ENCODE measurements around the gene GBGT1.

The GBGT1 gene

DNA sequence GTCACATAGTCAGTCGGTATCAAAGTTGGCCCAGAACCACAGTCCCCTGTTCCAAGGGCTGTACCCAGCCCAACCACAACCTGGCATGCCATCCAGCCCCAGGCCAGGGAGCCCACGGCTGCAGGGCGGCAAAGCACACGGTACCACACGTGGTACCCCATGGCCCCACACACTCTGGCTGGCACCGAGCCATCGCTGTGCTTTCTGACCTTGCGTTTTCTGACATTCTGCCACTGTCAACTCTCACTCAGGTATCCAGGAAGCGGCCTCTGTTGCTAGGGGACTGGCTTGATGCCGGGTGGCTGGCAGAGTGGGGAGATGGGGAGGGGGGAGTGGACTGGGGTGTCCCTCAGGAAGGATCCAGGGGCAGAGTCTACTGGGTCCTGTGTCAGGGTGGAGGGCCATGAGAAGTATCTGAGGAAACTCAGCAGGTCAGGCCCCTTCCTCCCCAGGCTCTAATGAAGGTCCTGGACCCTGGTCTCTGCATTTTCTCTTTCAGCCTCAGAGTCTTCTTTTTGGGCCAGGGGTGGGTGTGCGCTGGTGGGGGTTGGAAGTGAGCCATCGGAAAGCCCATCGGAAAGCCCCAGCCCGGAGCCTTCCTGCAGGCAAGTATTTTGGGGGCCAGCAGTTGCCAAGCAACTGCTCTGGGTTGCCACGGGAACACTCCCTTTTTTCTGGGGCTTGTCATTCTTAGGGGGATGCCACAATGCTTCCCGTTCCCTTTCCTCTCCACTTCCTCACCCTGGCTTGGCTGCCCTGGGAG is 21.7 kb downstream of the GBGT1 start:
- peak; percentile 95 for DNase-seq

DNA sequence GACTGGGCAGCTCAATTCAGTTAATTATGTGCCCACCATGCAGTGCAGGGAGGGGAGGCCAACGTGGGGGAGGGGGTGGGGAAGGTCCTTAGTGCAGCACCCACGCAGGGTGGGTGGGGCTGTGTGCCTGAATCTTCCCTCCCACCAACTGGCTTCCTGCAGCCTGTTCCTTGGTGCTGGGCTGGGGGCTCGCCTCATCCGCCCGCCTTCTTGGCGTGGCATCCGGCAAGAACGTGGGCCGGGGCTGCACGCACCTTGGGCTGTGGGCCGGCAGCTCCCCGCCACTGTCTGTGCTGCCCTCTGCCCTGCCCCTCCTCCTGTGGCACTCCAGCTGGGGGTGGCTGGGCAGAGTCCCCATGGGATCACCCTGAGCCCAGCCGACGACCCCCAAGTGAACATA is 23.1 kb downstream of the GBGT1 start:
- no peak for DNase-seq

DNA sequence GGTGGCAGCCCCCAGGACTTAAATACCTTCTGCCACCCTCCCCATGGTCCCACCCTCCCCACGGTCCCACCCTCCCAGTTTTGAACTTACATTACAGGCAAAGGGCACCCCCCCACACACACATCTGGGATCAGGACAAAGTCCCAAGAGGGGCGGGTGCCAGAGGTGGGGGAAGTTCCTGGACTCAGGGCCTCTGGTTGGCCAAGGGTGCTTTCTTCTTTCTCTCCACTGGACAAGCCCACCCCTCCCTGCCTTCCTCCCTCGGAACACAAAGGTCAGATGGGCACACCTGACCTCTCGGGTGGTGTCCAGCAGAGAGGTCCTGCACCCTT is 23.6 kb downstream of the GBGT1 start:
- no peak for DNase-seq

DNA sequence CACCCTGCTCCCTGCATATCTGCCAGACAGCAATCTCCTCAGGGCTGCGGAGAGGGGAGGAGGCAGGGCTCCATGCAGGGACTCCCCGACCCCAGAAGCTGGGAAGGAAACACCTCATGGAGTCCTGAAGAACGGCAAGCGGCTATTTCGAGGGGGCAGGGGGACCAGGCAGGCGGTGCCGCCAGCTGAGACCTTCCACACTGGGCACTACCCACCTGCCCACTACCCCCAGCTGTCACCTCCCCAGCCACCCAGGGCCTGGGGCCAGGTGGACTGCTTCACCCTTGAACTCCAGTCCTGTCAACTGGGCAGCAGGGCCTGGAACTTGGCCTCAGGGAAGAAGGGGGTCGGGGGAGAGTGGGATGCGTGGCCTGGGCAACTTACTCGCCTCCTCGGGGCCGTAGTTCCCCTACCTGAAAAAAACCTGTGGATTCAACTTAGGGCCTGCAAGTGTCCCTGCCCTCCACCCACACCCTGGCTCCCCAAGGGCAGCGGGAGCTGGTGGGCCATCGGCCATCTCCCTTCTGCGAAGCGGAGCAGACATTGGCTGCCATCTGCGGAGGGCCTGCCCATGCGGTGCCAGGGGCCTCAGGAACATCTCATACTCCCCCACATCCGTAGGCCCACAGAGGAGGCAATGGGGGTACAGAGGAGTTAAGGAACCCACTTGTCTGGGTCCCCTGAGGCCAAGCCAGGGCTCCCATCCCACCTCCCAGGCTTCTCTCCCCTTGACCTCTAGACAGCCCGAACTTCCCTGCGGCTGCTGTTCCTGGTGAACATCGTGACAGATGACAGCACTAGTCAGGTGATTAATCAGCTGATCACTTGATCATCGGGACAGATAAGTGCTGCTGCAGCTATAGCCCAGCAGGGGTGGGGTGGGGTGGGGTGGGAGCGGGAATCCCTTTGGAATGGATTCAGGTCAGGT is 24.2 kb downstream of the GBGT1 start:
- DNase-seq, result no peak

DNA sequence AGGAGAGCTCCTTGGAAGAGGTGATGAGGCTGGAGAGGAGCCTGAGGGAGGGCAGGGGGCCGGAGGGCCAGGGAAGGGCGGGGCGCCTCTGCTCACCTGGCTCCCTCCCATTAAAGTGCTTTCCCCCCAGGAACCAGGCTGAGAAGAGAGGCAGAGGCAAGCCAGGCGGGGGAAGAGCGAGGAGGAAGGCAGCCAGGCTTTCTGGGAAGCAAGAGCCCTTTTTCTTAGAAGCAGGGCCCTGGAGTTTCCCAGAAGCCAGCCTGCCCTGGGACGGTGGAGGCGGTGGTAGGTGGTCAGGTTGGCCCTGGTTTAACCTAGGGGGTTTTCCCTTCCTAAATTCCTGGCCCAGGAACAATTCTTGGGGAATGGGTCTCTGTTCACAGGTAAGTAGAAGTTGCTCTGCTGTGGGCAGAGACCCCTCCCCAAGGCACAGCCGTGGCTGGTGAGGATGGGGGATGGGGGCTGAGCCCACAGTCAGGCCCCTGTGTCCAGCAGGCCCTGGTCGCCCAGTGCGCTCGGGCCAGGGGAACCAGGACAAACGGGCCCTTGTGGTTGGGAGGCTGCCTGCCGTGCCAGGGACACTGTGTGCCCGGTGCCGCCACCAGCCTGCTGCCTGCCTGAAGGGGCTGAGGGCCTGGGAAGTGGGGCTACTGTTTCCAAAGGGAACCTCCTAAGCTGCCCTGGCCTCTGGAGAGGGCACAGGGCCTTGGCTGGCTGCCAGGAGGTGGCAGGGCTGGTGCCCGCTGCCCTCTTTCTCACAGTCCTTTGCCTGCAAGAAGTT is 26.1 kb downstream of the GBGT1 start:
- DNase-seq, result no peak

DNA sequence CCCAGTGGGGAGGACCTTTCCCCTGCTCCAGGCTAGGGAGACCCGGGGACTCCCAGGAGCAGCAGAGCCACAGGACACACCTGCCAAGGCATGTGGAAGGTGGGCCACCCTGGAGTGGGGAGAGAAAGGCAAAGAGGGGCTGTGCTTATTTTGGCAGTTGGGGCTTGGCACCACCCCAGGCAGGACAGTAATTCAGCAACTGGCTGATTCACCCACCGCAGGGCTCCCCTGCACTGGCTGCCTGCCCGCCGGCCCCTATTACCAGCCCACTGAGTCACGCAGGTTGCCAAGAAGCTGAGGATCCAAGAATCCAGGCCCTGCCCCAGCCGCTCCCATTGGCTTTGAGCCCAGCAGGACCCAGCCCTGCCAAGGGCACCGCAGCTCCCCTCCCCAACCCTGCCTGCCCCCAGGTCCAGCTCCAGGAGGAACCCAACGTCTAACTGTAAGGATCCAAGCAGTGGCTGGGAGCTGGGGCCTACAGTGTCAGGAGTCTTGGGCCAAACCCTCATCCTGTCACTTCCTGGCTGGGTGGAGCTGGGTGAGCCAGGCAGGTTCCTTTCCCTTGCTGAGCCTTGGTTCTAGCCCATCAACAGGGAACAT is 28.5 kb downstream of the GBGT1 start:
- DNase-seq, result peak; percentile 88

DNA sequence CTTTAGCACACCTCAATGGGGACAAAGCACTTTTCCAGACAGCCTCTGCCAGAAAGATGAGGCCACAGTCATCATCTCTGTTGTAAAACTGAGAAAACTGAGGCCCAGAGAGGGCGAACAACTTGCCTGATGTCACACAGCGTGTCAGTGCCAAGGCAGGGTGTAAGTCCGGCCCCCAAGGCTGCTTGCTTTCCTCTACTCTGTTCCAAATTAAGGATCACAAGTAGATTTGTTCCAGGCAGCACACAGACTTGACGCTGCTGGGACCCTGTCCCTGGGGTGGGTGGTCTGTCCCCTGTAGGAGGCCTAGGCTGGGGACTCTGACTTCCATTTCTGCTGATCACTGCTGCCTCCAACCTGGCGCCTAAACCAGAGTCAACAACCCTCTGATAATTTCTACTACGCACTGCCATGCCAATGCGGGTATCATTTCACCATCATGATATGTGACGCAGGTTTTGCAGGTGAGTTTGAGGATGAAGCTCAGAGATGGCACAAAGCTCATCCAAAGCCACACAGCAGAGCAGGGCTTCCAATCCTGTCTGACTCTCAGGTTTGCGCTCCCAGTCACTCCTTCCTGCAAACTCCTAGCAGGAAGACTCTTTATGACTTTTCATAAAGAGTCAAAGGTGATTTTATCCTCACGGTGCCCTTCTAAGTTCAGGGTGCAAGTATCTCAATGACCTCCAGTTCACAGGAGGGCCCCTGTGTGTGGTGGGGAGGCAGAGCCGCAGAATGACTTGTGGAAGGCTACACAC is 29.1 kb downstream of the GBGT1 start:
- DNase-seq, result no peak

DNA sequence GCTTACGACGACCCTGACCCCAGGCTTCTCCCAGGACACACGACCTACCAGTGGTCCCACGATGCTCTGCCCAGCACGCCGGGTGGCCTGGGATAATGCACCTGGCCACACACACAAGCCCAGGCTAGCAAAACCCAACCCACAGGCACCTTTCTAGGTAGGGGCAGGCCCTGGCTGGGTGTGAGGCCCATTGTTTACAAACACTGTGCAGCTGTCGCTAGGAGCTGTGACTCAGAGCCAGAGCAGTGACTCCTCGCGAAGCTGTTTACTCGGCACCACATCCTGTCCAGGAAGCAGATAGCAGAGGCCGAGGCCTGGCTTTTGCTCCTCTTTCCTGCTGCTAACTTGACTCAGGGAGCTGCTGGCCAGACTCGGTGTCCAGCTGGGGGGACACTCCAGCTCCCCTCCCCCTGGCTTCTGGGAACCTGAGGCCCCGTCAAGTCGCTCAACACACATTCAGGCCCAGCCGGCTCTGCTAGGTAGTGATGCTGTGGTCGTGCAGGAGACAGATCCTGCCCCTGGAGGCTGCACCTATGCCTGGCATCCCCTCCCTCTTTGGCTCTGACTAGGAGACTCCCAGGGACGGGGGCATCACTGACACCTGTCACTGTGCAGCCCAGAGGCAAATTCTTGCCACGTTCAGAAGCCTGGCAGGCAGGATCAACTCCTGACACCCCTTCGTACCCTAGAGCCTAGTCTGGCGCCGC is 29.9 kb downstream of the GBGT1 start:
- peak; percentile 98 for DNase-seq

DNA sequence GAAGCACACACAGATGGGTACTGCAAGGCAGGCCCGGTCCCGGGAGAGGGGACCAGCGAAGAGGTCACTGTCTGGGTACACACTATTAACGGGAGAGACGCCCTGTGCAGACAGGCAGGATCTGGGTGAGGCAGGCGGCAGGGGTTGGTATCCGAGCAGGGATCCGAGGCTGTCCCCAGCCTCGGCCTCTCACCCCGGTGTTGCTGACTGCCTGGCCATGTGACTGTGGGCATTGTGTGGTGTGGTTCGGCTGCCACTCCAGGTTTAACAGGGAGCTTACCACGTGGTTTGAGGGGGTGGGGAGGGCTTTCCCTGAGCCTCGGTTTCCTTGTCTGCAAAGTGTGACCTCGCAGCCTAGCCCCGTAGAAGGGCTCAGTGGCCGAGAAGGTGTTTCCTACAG is 31.5 kb downstream of the GBGT1 start:
- DNase-seq, result no peak

DNA sequence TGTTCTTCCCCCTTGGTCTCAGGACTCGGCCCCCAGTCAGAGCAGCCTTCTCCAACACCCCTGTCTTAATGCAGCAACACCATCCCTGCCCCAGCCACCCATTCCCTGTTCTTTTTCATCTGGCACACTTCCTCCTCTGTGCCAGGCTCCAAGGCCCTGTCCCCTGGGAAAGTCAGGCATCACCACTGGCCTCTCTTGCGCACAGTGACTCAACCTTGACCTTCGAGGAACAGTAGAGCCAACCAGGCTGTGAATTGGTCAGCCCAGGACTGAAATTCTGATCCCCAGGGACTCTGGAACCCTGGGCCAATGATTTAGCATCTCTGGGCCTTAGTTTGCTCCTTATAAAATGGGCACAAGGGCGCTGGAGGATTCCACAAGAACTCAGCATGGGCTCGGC is 32.2 kb downstream of the GBGT1 start:
- DNase-seq, result no peak

DNA sequence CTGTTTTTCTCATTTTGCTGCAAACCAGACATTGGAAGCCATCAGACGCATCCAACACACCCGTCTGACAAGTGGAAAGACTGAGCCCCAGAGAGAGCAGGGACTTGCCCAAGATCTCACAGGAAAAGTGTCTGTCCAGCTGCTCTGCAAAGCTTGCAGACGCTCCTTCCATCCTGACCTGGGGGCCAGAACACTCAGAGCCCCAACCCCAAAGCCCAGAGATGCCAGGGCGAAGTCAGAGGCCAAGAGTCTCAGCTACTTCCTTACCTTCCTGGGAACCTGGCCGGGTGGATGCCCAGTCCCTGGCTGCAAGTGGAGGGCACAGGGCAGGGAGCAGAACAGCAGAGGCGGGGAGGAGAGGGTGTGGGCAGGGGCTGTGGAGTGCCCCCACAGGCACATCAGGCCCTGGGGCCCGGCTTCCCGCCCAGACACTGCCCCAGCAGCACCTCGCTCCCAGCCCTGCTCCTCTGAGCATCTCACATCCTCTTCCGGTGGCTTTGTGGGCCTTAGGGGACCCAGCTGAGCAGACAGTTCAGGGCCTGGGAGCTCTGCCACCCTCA is 32.9 kb downstream of the GBGT1 start:
- peak; percentile 81 for DNase-seq

DNA sequence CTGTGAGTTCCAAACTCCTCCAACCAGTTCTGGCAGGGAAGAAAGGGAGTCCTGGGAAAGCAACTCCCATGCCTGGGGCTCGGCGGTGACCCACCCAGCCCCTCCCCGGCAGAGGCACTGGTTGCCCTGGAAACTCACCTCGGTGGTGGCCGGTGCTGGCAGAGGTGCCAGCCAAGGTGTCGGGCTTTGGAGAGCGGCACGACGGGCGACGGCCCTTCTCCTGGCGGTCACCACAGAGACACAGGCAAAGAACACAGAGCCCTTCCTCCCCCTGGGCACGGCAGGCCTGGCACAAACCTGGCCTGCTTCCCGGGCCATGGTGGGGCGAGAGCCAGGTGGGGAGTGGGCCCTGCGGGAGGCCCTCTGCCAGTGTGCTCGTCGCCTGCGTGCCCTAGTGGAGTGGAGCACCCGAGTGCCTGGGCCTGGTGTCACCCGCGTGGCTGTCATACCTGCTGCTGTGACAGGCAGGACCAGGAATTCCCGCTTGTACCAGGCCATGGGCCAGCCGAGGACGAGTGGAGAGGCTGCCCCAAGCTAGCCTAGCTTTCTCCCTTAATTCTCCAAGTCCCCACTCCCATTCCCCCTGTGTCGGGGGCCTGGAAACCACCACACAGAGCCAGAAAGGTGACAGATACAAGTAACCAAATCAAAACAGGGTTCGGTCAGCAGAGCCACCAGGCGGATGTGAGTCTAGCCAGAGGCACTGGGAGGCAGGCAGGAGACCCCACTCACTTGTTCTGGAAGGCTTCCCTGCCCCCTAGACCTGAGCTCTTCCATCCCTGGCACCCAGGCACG is 34.5 kb downstream of the GBGT1 start:
- peak; percentile 41 for DNase-seq

DNA sequence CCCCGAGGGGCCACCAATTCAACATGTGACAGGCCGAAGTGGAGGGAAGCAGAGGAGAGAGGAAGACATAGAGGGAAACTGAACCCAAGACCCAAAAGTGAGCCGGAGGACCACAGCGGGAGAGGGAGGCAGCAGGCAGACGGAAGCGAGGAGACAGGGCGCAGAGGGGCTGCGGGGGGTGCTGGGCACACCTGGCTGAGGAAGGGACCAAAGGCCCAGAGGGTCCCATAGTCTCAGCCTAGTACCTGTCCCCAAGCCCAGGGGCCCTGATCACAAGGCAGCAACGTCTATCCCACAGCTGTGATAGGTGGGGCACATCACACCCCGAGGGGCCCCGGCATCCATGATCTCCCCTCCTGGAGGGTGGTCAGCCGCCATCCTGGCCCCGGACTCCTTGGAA is 35.6 kb downstream of the GBGT1 start:
- no peak for DNase-seq

DNA sequence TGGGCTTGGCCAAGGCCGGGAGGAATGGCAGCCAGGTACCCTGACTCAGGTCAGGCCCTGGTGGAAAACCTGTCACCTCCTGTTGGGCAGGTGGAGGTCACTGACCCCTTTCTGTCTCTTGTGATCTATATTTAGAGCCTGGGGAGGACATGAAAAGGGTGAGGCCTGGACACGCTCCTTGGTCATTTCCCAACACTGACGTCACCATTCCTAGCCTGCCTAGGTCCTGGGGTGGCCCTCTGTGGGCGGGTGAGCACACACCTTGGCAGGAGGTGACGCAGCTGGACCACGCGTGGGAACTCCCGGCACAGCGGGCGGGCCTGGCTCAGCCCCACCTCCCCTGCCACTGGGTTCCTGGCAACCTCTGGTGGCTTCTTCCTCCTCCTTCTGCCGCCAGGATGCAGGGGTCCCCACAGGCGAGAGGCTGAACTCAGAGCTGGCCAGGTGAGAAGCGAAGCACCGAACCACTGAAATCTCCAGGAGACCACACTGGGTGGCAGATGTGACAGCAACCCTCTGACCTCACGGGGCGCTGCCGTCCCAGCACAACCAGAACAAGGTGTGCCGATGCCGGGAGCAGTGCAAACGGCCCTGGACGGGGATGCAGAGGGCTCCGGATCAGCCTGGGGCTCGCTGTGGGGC is 36.3 kb downstream of the GBGT1 start:
- peak; percentile 69 for DNase-seq

DNA sequence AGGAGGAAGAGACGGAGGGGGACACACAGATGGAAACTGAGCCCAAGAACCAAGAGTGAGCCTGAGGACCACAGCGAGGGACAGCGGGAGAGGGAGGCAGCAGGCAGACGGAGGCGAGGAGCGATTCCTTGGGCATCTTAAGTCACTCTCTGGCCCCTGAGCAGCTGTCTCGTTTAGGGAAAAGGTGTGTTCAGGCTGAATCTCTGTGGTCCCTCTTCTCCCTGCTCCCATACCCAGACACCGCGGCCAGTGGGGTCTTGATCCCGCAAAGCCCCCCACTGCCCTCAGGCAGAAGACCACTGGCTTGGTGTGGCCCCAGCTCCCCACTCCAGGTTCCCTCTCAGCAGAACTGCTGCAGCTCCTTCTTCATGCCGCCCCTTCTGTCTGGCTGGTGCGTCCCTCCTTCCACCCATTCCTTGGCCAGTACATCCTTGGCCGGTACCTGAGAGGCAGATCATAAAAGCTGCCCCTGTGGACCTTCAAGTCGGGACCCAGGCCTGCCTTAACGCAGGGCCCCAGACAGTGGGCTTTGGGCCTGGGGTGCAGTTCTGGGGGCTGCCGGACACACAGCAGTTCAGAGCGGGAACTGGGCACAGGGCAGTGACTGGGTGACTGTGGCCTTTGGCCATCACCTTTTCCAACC is 36.9 kb downstream of the GBGT1 start:
- no peak for DNase-seq

DNA sequence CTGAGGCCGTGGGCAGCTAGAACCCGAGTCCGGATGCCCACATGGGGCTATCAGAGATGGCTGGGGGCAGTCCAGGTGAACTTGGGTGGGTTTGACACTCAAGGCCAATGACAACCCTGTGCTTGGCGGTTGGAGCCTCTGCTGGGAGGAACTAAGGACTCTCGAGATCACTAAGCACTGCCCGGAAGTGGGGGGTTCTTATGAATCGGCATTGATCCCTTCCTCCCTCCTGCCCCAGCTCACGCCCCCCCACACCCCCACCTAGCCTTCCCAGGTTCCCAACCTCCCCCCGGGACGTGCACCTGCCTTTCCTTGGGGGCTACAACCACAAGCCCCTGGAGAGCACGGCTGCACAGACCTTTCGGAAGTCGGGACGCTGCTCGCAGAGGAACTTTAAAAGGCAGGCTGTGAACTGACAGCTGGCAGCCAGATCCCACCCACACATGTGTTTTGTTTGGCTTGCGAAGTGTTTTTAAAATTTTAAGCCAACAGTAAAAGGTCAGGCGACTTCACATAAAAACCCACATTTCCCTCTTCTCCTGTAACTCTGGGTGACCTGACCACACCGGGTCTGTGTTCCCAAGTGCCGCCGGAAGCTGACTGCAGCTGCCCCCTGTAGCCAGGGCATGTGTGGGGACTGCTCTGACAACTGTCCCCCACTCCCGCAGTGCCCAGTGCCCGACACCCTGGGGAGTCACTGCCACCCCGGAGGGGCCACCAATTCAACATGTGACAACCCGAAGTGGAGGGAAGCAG is 37.6 kb downstream of the GBGT1 start:
- DNase-seq, result peak; percentile 56

DNA sequence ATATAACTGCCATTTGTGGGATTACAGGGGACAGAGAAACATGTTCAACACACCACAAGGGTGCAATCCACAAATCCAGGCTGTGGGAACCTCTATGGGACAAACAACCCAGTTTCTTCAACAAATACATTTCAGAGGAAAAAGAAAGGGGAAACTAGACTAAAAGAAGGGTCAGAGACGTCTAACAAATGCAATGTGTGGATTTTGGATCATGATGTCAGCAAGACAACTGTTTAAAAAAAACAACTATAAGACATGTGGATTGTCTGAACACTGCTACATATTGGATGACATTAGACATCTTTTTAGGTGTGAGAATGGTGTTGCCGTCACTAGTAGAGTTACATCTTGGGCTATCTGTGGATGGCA is 38.8 kb downstream of the GBGT1 start:
- DNase-seq, result no peak

DNA sequence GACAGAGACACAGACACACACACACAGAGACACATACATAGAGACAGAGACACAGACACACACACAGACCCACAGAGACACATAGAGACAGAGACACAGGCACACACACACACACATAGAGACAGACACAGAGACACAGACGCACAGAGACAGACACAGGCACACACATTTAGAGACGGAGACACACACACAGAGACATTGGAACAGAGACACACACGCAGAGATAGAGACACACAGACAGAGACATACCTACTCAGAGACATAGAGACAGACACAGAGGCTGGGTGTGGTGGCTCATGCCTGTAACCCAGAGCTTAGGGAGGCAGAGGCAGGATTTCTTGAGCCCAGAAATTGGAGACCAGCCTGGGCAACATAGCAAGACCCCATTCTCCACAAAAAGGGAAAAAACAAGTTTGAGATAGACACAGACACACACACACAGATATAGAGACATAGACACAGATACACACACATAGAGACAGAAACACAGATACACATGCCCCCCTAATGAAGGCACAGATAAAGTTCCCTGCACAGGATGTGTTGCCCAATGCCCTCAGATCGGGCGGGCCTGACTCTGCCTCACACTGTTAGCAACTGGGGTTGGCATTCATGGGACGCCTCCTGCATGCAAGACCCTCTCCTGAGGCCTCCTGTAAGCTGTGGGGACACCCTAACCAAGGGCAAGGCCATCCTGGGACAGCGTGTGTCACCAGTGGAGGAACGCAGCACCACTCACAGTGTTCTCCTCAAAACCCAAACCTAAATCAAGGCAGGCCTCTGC is 39.4 kb downstream of the GBGT1 start:
- no peak for DNase-seq

Data from CD4-positive, alpha-beta T cell treated with Interleukin-4 for 4 hours (primary cell).